ENCODE results near the gene ITGA2.

DNA sequence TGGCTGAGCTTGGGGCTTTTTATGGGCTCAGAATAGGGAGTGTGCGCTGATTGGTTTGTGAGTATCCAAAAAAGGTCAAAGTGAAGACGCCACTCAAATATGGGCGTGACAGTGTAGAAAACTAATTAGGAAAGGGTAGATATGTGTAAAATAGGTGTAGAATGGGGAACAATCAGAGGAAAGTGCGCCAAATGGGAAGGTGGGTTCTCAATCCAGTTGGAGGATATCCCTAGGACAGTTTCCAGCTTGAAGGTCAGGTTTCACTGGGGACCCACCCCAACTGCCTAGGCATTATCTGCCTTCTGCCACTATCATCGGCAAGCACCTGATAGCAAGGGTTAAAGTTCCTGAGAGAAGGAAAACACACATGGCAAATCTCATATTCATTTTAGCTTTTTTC is 129.7 kb downstream of the ITGA2 start:
- TF ChIP-seq, protein P1, sequence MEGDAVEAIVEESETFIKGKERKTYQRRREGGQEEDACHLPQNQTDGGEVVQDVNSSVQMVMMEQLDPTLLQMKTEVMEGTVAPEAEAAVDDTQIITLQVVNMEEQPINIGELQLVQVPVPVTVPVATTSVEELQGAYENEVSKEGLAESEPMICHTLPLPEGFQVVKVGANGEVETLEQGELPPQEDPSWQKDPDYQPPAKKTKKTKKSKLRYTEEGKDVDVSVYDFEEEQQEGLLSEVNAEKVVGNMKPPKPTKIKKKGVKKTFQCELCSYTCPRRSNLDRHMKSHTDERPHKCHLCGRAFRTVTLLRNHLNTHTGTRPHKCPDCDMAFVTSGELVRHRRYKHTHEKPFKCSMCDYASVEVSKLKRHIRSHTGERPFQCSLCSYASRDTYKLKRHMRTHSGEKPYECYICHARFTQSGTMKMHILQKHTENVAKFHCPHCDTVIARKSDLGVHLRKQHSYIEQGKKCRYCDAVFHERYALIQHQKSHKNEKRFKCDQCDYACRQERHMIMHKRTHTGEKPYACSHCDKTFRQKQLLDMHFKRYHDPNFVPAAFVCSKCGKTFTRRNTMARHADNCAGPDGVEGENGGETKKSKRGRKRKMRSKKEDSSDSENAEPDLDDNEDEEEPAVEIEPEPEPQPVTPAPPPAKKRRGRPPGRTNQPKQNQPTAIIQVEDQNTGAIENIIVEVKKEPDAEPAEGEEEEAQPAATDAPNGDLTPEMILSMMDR (IDR thresholded peaks at IDR 0.05; ENCODE audit: insufficient read depth, low read length, poor library complexity, severe bottlenecking): no peak
- TF ChIP-seq EZH2phosphoT487 (conservative IDR thresholded peaks at IDR 0.05; ENCODE audit: low read length): no peak
